HCT116 (cell line): ENCODE data around the gene BSG. TPM values are rescaled to one million over a fixed set of nuclear protein-coding genes. Genes with fewer than 3 reads are reported as not detected.

Experiments
- ATF3 ChIP-seq: IDR thresholded peaks from 2 replicates; pipeline ENCODE4 v1.6.1; 2012
- EGR1 ChIP-seq: IDR thresholded peaks from 2 replicates; pipeline ENCODE4 v1.6.1; 2012; ENCODE audit warnings: low read depth
- ELF1 ChIP-seq: IDR thresholded peaks from 2 replicates; pipeline ENCODE4 v1.6.1; 2012; ENCODE audit warnings: low read depth, borderline replicate concordance
- EZH2 ChIP-seq: fragments of 200-600 bp; sonication (generic); IDR thresholded peaks from 2 replicates; pipeline ENCODE4 v1.6.1; 2017; ENCODE audit warnings: antibody characterized with exemption, mixed run types
- EZH2phosphoT487 ChIP-seq: fragments of 200-600 bp; IDR thresholded peaks from 2 replicates; pipeline ENCODE4 v1.6.1; 2018; ENCODE audit warnings: antibody characterized with exemption, borderline replicate concordance
- FOSL1 ChIP-seq: IDR thresholded peaks from 2 replicates; pipeline ENCODE4 v1.6.1; 2012; ENCODE audit warnings: low read depth
- MAX ChIP-seq: IDR thresholded peaks from 2 replicates; pipeline ENCODE4 v1.6.1; 2012
- REST ChIP-seq: IDR thresholded peaks from 2 replicates; pipeline ENCODE4 v1.6.1; 2012; ENCODE audit warnings: low read depth
- SRF ChIP-seq: IDR thresholded peaks from 2 replicates; pipeline ENCODE4 v1.6.1; 2012; ENCODE audit warnings: low read depth
- TCF7L2 ChIP-seq: IDR thresholded peaks from 2 replicates; pipeline ENCODE4 v1.7.0; 2011; ENCODE audit warnings: borderline replicate concordance, inconsistent platforms; ENCODE audit not compliant: insufficient read depth, insufficient read length; ENCODE audit errors: extremely low read depth
- YY1 ChIP-seq: IDR thresholded peaks from 2 replicates; pipeline ENCODE4 v1.6.1; 2011; ENCODE audit warnings: low read length, low read depth, moderate library complexity, mild to moderate bottlenecking; ENCODE audit not compliant: insufficient replicate concordance; ENCODE audit errors: extremely low read depth
- total RNA-seq: library from RNA; stranded (reverse); gene quantifications from one replicate; pipeline ENCODE4 v1.2.1, GENCODE V29; 2021; ENCODE audit not compliant: unreplicated experiment

The BSG gene
- total RNA-seq, 1 experiment from 2014 or later = 603 TPM

- no peak for TF ChIP-seq REST
- TF ChIP-seq TCF7L2 = no peak
- no peak for TF ChIP-seq YY1
- TF ChIP-seq EZH2phosphoT487 = no peak
- TF ChIP-seq ATF3 = no peak
- TF ChIP-seq SRF = no peak
- no peak for TF ChIP-seq MAX
- no peak for TF ChIP-seq EGR1
- no peak for TF ChIP-seq FOSL1
- no peak for TF ChIP-seq ELF1
- no peak for TF ChIP-seq EZH2
Measured at GRCh38 chr19:623974-624373, 51.6 kb downstream of the BSG start (continued).
